ENCODE results near the gene KIF5A. TPM values are rescaled to one million over a fixed set of nuclear protein-coding genes. Genes with fewer than 3 reads are reported as not detected.

KIF5A gene
- total RNA-seq, 1 donor from 2014 or later = 7.9 TPM

DNA sequence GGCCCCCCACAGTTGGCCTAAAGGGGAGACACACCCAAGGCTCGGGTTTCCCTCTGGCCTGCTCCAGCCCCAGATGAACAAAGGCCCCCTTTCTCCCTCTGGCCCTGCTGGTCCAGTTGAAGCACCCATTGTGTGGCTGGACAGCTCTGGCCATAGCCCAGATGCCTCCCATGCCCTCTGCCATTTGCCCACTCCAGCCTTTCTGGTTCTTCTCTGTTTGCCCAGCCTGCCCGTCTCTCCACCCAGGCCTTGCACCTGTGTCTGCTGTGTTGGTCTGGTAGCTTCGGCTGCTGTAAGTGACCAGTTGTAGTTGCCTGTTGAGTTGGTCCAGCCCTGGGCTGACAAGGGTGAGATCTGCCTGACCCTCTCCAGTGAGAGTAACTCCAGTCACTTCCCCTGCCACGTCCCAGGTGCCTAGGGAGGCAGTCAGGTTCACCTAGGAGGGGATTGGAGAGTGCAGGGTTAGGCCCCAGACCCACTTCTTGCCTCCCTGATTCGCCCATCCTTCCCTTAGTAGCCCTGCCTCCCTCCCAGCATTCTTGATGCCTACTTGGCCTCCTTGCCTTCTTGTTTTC is 80.1 kb downstream of the KIF5A start:
- DNase-seq (ENCODE audit: low spot score) = peak; percentile 1
- Histone ChIP-seq H3K4me2 (no peak overlapping the region), H3K9me3 (ENCODE audit: low read depth) (no peaks in the 10 kb centered on the region), H3K79me2 (ENCODE audit: low read depth) (no peaks in the 10 kb centered on the region), H3K4me3 (no peak overlapping the region), H3K9ac (no peak overlapping the region), H3K4me1 (peaks cover 10% of the 10 kb centered on the region), H3F3A (ENCODE audit: low read depth) (peaks cover 11% of the 10 kb centered on the region), H3K27me3 (peaks cover 100% of the 10 kb centered on the region), H2AFZ (replicated peaks) (no peak overlapping the region), H3K27ac (no peak overlapping the region), H4K20me1 (ENCODE audit: low read depth) (peaks cover 25% of the 10 kb centered on the region), H3K36me3 (no peaks in the 10 kb centered on the region)
- Mint-ChIP-seq H3K4me1 (peaks cover 11% of the 10 kb centered on the region), H3K9me3 (peaks cover 4% of the 10 kb centered on the region), H3K27ac (peak overlapping the region; percentile 60), H3K27me3 (ENCODE audit: insufficient read depth, low read depth) (peaks cover 33% of the 10 kb centered on the region), H3K4me3 (no peak overlapping the region), H3K36me3 (peaks cover 9% of the 10 kb centered on the region)
- TF ChIP-seq, protein P1, sequence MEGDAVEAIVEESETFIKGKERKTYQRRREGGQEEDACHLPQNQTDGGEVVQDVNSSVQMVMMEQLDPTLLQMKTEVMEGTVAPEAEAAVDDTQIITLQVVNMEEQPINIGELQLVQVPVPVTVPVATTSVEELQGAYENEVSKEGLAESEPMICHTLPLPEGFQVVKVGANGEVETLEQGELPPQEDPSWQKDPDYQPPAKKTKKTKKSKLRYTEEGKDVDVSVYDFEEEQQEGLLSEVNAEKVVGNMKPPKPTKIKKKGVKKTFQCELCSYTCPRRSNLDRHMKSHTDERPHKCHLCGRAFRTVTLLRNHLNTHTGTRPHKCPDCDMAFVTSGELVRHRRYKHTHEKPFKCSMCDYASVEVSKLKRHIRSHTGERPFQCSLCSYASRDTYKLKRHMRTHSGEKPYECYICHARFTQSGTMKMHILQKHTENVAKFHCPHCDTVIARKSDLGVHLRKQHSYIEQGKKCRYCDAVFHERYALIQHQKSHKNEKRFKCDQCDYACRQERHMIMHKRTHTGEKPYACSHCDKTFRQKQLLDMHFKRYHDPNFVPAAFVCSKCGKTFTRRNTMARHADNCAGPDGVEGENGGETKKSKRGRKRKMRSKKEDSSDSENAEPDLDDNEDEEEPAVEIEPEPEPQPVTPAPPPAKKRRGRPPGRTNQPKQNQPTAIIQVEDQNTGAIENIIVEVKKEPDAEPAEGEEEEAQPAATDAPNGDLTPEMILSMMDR (IDR thresholded peaks at IDR 0.05) = no peak
- no peak for TF ChIP-seq EZH2 (IDR thresholded peaks at IDR 0.05)
- TF ChIP-seq EZH2phosphoT487 (IDR thresholded peaks at IDR 0.05) = no peak

DNA sequence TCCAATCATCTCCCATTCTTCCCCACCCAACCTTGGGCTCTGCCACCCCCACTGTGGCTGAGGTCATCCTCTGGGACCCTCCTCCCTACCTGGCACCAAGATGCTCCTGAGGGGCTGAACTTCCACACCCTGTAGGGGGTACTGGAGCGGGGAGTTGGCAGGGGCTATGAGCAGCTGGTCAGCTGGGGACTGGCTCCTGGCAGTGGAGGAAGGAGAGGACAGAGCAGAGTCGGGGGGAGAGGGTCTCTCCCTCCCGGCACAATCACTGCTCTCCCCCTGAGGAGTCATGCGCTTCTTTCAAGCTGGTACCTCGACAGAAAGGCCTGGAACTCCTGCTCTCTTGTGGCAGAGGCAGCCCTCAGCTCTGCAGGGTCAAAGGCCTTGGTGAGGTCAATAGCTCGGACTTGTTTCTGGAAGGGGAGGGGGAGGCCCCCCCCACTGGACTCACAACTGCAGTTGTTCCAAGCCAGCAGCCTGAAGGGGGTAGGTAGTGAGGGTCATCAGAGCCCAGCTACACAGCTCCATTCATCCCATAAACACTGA is 81.1 kb downstream of the KIF5A start:
- peaks cover 11% of the 10 kb centered on the region for H3F3A ChIP-seq (ENCODE audit: low read depth)
- Mint-ChIP-seq H3K36me3 (peaks cover 6% of the 10 kb centered on the region), H3K27me3 (ENCODE audit: insufficient read depth, low read depth) (peaks cover 32% of the 10 kb centered on the region), H3K27ac (no peak overlapping the region), H3K4me3 (peak overlapping the region; percentile 86), H3K9me3 (peaks cover 4% of the 10 kb centered on the region), H3K4me1 (peaks cover 11% of the 10 kb centered on the region)
- H3K27ac ChIP-seq = no peak overlapping the region
- H4K20me1 ChIP-seq (ENCODE audit: low read depth) = peaks cover 25% of the 10 kb centered on the region
- no peak overlapping the region for H3K9ac ChIP-seq
- peak; percentile 1 for DNase-seq (ENCODE audit: low spot score)
- peaks cover 100% of the 10 kb centered on the region for H3K27me3 ChIP-seq
- peak overlapping the region; percentile 98 for H3K4me2 ChIP-seq
- no peak for TF ChIP-seq EZH2 (IDR thresholded peaks at IDR 0.05)
- TF ChIP-seq, protein P1 (IDR thresholded peaks at IDR 0.05) = no peak
- no peak for TF ChIP-seq EZH2phosphoT487 (IDR thresholded peaks at IDR 0.05)
- H3K9me3 ChIP-seq (ENCODE audit: low read depth) = no peaks in the 10 kb centered on the region
- H3K4me1 ChIP-seq = peaks cover 10% of the 10 kb centered on the region
- H3K79me2 ChIP-seq (ENCODE audit: low read depth) = no peaks in the 10 kb centered on the region
- no peak overlapping the region for H3K4me3 ChIP-seq
- no peaks in the 10 kb centered on the region for H3K36me3 ChIP-seq
- H2AFZ ChIP-seq (replicated peaks) = no peak overlapping the region

DNA sequence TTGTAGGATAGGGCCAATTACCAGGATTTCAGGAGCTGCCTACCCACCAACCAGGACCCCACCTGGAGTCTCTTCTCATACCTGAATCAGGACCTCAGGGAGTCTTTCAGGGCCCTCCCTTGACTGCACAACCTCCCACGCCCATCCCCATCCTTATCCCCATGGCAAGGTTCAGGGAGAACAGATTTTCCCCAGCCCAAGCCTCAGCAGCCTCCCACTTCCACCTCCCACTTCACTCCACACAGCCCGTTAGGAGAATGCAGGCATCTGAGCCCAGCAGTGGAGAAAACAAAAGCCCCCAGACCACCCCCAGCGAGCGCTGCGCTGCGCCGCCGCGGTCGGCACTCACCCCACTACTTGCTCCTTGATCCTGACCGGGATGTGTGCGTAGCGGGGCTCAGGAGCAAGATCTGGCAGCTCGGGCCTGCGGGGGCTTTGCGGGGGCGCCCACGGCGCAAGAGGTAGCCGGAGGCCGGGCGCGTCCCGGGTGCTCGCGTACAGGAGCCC is 81.8 kb downstream of the KIF5A start:
- Mint-ChIP-seq H3K36me3 (peaks cover 6% of the 10 kb centered on the region), H3K27ac (no peak overlapping the region), H3K27me3 (ENCODE audit: insufficient read depth, low read depth) (peaks cover 32% of the 10 kb centered on the region), H3K4me1 (peaks cover 11% of the 10 kb centered on the region), H3K9me3 (peaks cover 4% of the 10 kb centered on the region), H3K4me3 (peak overlapping the region; percentile 86)
- H3K9ac ChIP-seq = no peak overlapping the region
- TF ChIP-seq EZH2phosphoT487 (IDR thresholded peaks at IDR 0.05) = peak; percentile 88
- TF ChIP-seq, protein P1 (IDR thresholded peaks at IDR 0.05) = no peak
- TF ChIP-seq EZH2 (IDR thresholded peaks at IDR 0.05) = peak; percentile 84
- H3K36me3 ChIP-seq = no peaks in the 10 kb centered on the region
- H3K27me3 ChIP-seq = peaks cover 100% of the 10 kb centered on the region
- no peak overlapping the region for H3K27ac ChIP-seq
- DNase-seq (ENCODE audit: low spot score) = peak; percentile 45
- H3K4me1 ChIP-seq = peaks cover 10% of the 10 kb centered on the region
- H3F3A ChIP-seq (ENCODE audit: low read depth) = peaks cover 11% of the 10 kb centered on the region
- H3K4me2 ChIP-seq = peak overlapping the region; percentile 98
- H3K9me3 ChIP-seq (ENCODE audit: low read depth) = no peaks in the 10 kb centered on the region
- H3K79me2 ChIP-seq (ENCODE audit: low read depth) = no peaks in the 10 kb centered on the region
- H4K20me1 ChIP-seq (ENCODE audit: low read depth) = peaks cover 25% of the 10 kb centered on the region
- H3K4me3 ChIP-seq = peak overlapping the region; percentile 64
- H2AFZ ChIP-seq (replicated peaks) = peak overlapping the region; percentile 90

All from neural progenitor cell (in vitro differentiated cells).